GM18861 (cell line): ENCODE results near the gene WASF3.

Source experiments
- ATAC-seq: cut with Tn5 transposase; IDR thresholded peaks from one replicate; pipeline ENCODE4 v1.9.1; 2021; ENCODE audit not compliant: unreplicated experiment

Gene WASF3

DNA sequence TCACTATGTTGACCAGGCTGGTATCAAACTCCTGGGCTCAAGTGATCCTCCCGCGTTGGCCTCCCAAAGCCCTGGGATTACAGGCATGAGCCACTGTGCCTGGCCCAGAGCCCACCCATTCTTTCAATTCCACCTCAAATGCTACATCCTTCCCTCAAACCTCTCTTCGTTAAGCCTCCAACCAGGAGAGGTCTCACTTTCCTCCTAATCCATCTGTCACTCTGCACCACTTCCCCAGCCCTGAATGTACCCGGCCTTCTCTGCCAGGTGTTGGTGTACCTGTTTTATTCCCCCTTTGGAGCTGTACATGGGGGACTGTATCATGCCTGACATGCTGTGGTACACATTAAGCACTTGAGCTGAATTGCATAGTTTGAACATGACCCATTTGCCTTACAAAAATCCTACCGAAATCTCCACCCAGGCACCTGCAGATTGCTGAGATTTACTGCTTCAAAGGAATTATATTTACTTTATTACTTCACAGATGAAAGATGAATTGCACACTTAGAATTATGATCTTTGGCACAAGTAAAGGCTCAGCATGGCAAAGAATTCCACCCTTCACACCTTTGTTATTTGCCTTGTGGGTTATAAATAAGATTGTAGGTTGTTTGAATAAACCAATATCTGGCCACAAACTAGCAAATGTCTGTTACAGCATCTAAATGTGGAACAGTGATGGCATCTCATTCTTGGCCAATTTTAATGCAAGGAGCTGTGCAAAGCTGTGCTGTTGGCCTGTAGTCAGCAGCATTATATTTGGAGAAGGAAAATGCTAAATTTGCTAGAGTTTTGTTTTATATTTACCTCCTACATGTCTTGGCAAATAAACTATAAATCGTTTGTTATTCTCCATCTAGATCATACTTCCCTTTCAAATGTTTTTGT is 15.6 kb upstream of the WASF3 start:
- no peak for ATAC-seq

DNA sequence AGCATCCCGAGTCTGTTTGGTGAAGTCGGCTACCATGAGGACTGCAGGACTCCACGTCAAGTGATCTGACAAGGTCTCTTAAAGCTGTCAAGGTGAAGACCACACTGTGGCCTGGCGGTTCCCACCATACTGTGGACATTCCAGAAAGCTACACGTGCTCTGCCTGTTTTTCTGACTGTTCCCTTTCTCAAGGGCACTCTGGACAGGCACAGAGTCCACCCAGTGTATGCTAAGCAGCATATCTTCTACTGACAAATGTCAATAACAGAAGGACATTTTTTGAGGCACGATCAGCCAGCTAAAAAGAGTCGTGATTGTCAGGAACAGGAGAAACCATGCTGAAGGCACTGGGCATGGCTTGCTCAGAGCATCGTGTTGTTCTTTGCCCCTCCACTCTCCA is 12.8 kb upstream of the WASF3 start:
- ATAC-seq = no peak

- no peak for ATAC-seq
Measured at GRCh38 chr13:26548205-26548765, 9.2 kb upstream of the WASF3 start.

DNA sequence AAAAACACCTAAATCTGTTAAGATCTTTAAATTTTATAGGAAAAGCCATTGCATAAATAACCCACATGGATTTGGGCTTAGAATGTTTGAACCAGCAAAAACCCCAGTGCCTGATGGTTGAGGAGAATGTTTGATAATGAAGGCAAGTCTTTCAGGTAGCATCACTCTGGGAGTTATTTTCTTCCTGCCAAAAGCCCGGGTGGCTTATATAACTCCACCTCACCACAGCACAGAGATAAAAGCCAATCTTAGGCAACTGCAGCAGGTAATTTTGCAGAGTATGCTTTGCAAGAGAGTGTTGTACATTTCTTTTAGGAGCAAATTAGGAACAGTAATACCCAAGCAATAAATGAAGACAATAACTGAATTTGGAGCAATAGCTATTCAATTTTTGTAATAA is 7.8 kb upstream of the WASF3 start:
- no peak for ATAC-seq

DNA sequence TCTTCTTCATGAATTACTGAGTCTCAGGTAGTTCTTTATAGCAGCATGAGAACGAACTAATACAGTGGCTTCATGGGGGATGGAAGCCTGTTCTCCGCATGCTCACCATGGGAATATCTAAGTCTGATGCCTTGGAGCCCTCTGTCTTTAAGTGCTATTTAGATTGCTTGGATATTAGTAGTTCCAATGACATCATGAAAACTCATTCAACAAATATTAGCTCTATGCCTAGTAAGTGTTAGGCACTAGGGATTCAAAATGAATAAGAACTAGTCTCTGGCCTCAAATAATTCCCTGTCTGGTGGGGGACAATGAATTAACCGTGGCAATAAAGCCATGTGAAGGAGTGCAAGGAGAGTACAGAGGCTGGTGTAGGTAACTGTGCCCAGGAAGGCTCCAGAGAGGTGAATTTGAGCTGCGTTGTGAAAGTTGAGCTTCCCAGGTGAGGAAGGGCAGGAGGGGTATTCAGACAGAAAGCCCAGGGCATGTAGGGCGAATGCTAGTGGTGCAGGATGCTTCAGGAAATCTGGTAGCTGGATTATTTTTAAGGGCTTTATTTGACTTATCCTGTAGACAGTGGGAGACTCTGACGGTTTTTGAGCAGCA is 6.1 kb upstream of the WASF3 start:
- ATAC-seq = no peak

DNA sequence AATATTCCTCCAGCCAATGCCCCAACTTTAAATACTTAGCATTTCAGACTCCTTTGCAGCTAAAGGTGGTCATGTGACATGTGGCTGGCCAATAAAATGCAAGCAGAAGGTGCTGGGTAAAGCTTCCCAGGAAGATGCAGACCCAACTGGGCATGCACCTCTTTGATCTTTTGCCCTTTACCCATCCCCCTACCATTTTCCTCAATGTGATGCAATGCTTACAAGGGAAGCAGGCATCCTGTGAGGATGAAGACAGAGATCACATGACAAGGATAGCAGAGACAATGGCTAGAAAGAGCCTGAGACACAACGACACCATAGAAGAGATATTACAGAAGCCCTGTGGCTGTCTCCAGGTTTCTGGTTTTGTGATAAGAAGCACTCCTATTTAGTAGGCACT is 2.1 kb upstream of the WASF3 start:
- no peak for ATAC-seq

GRCh38 chr13:26557051-26557392 is 461 bp upstream of the WASF3 start:
- ATAC-seq = no peak

- no peak for ATAC-seq
Measured at GRCh38 chr13:26558074-26558805, 757 bp downstream of the WASF3 start.

DNA sequence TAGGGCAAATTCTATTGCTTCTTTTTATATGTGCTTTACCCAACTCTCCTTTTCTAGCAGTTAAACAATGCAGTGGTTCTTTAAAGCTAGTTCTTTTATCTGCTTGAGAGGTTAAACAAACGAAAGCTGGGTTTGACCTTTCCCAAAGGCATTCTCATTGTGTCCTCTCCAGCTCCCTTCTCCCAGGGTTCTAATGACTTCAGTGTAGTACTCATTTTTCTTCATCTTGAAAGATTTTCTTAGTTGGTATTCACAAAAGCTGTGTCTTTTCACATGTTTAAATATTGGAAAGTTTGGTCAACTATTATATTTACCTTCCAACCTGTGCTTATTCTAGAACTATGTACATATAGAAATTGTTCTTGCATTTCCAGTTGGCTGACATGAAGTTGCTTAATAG is 1.5 kb downstream of the WASF3 start:
- no peak for ATAC-seq

- ATAC-seq = no peak
Measured at GRCh38 chr13:26560456-26560855, 3.0 kb downstream of the WASF3 start.

DNA sequence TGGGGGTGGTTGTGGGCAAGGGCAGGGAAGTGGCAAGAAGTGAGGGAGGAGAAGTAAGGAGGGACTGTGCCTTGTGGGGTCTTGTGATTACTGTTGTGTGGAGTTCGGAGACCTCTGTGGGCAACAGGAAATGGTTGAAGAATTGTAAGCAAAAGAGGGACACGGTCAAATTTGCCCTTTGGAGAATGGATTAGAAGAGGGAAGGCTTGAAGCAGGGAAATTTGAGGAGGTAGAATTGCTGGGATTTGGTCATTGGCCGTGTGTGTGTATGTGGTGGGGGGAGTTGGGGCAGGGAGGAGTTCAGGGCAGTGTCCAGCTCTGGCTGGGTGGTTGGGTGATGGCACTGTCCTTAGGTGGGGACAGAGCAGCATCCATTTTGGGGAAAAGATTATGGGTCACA is 3.6 kb downstream of the WASF3 start:
- ATAC-seq = no peak

DNA sequence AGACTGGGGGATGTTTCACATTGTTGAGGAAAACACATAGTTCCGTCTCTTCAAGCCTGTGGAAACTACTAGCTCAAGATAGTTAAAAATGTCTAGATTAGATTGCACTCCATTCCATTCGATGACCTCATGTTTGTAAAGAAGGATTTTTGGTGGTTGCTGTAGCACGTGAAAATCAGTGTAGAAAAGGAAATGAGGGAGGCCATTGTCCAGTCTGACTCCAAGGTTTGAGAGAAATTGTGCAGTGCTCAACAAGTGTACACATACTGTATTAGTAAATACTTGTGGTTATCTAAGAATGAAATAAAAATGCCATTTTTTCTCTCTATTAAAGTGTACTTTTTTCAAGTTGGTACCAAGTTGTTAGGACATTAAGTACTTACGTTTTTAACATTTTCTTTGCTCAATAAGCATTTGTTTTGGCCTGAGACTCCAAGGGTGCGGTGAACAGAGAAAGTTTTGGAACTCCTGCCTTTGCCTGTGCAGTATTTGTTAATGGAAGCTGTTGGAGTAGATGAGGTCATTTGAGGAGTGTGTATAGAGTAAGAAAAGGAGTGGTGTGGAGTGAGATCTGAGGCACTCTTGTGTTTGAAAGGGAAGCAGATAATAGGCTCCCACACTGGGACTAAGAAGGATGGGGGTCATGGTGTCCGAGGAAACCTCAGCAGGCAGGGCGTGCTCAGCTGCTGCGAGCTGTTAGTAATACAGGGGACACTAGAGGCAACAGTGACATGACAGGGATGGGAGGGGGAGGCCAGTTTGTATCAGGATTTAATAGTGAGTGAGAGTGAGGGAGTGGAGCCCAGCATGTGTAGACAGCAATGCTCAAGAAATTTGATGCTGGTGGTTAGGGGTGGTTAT is 4.4 kb downstream of the WASF3 start:
- no peak for ATAC-seq

GRCh38 chr13:26562512-26562890 is 5.0 kb downstream of the WASF3 start:
- ATAC-seq = no peak

- no peak for ATAC-seq
Measured at GRCh38 chr13:26563713-26564112, 6.2 kb downstream of the WASF3 start.

DNA sequence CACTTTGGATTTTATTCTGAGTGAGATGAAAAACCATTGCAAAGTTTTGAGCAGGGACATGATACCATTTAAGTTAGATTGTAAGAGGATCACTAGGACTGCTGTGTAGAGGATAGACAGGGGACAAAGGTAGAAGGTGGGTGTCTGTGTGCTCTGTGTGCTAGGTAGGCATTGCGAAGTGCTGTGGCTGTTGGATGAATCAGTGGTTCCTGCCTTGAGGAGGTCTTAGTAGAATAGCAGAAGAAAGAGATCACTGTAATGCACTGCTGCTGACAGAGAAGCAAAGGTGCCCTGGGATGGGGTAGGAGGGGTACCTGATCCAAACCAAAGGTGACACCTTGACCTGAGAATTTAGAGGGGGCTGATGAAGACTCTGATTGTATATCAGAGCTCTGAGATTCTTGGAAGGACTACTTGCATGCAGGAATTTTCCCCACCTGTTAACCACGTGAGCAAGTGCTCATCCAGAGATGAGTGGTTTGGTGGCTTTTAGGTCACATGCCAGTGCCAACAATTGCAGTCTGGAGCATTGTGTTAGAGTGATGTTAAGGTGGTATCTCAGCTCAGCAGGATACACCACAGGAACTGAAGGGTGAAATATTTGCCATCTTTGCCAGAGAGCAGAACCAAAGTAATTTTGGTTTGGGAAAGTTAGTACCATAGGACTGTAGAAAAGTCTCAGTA is 10.8 kb downstream of the WASF3 start:
- ATAC-seq = no peak

DNA sequence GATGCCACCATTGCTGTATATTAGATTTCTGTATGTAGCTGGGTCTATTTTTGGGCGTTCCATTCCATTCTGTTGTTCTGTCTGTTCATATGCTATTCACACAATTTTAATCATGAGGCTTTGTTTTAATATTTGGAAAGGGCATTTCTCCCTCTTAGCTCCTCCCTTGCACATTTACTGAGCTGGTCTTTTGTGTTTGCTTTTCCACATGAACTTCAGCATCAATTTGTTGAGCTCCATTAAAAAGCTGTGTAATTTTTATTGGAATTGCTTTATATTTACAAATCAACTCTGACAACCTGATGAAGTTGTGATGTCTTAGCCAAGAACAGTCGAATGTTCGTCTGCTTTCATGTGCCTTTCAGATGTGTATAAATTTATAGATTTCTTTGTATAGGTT is 14.0 kb downstream of the WASF3 start:
- ATAC-seq = no peak

DNA sequence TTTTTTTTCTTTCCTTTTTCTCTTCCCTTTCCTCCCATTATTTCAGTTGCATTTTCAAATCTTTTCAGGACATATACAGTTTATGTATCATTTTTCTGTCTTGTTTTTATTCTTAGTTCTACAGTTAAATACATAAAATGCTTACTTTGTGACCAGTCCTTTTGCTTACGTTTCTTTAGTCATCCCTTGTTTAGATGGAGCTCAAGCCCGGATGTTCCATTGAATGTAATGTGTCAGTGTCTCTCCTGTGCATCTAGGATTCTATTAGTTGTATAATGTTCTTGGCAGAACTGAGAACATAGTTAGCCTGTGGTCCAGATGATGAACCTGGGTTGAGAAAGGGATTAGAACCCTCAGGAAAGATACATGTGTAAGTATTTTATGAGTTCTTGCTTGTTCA is 17.8 kb downstream of the WASF3 start:
- no peak for ATAC-seq

- no peak for ATAC-seq
Measured at GRCh38 chr13:26579580-26579979, 22.1 kb downstream of the WASF3 start.

GRCh38 chr13:26583662-26584061 is 26.2 kb downstream of the WASF3 start:
- ATAC-seq = no peak

DNA sequence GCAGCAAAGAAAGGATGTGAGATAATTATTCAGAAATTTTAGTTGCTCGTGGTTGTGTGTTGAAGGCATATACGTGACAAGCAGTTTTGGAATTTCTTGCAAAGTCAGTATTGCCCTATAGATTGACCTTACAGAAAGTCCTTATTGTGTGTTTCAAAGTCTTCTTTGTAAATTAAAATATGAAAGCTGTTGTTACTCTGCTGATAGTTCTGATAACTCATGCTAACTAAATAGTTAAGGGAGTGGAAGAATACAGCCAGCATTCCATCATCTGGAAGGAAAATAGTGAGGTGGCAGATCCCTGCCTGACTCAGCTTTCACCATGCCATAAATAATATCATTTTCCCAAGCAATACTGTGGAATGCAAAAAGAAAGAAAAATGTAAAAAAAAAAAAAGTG is 27.2 kb downstream of the WASF3 start:
- no peak for ATAC-seq
